Measurements from ENCODE around the gene CARMIL1. TPM values are rescaled to one million over a fixed set of nuclear protein-coding genes. Genes with fewer than 3 reads are reported as not detected.
A peak's percentile ranks its signal among the peaks of the same experiment; 100 is the strongest.
"Not testable (repeated sequence)": the region's sequence is repeated elsewhere in the genome, so short reads cannot be mapped to it uniquely, and the experiment has no call there.

The CARMIL1 gene
- polyA plus RNA-seq, 1 donor: 2.4 TPM

DNA sequence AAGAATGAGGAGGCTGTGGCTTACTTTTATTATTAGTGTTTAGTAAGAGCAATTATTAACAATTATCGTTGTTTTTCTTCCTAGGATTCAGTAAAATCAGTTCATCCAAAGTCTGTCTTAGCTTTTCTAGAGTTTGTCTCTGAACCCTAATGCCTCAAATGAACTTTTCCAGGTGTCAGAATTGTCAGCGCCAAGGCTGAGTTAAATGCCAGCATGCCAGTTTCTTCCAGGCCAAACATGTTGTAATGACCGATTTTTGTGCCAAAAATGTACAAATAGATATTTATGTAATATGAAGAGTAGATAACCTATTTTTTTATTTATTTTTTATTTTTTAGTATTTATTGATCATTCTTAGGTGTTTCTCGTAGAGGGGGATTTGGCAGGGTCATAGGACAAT, 306.1 kb downstream of the CARMIL1 start:
- no peak for DNase-seq

DNA sequence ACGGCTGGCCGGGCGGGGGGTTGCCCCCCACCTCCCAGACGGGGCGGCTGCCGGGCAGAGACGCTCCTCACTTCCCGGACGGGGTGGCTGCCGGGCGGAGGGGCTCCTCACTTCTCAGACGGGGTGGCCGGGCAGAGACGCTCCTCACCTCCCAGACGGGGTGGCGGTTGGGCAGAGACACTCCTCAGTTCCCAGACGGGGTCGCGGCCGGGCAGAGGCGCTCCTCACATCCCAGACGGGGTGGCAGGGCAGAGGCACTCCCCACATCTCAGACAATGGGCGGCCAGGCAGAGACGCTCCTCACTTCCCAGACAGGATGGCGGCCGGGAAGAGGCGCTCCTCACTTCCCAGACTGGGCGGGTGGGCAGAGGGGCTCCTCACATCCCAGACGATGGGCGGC, 306.9 kb downstream of the CARMIL1 start:
- DNase-seq: not testable (repeated sequence)

DNA sequence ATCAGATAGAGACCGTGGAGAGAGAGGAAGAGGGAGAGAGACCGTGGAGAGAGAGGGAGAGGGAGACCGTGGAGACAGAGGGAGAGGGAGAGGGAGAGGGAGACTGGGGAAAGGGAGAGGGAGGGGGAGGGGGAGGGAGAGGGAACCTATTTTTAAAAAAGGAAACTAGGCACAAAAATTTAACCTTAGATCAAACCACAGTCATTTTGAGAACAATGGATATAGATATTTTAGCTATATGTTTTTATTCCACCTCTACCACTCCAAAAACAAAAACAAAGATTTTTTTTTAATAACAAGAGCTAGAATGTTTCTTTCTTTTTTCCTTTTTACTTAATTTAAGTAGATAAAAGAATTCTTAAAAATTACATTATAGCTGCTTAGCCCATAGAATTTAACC, 307.8 kb downstream of the CARMIL1 start:
- no peak for DNase-seq

DNA sequence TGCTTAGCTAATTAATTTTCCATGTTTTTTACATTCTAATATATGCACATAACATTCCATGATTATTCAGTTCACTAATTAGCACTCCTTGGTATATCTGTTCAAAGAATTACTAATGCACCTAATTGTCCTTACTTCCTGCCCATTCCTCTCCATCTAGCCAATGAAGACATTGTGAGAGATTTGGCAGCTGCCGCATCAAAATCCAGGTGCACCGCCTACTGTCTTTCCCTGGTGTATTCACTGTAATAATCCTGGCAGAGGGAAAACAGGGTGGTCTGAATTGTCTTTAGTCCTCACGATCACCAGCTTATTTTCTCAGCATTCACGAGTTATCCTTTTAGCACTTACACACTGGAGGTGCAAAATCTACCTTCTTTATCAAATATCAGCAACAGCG, 311.8 kb downstream of the CARMIL1 start:
- DNase-seq: no peak

DNA sequence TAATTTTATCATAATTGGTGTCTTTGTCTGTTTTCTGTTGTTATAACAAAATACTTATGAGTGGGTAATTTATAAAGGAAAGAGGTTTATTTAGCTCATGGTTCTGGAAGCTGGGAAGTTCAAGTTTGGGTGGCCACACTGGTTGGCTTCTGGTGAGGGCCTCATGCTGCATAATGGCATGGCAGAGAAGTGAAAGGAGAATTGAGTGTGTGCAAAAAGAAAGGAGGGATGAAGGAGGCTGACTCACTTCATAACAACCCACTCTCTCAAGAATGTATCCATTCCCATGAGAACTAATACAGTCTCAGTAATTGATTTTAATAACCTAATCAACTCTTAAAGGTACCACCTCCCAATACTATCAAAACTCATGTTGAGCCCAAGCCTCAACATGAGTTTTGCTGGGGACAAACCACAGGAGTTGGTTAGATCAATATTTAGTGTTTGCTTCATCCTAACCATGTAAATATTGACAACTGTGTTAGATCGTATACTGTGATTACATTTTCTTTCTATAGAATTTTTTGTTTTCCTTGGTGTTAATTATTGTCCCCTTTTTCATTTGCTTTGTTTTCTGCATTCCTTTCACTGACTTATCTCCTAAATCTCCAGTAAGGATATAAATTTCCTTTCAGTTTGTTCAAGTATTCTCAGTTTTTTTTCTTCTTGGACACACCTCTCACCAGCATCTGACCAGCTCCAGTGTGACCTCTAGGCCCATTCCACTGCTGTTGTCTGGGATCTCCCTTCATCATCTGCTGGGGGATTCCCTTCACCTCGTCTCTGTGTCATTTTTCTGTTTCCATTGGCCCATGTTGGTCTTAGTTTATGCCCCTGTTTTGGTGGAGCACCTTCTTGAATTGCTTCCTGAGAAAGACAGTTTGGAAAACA, 318.0 kb downstream of the CARMIL1 start:
- no peak for DNase-seq

DNA sequence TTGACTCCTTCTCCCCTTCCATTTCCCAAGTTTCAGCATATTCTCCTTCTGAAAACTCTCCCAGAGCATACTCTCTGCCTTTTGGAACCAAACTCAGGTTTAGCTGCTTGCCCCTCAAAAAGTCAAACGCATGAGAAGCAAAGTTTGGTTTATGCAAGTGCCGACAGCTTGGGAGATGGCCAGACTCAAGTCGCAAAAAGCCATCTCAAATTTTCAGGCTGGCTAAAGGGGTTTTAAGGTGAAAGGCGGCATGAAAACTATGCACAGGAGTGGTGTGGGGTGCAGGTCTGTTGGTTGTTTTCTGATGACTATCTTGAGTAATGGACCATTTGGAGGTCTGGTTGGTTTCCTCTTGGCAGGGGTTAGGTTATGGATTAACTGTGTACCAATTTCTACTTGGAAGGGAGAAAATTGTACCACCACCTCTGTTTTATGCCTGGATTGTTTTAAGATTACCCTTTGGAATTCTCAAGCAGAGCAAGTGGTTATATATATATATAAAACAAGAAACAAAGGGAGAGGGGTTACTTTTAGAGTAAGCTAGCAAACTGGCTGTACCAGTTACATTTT, 320.4 kb downstream of the CARMIL1 start:
- DNase-seq: no peak

DNA sequence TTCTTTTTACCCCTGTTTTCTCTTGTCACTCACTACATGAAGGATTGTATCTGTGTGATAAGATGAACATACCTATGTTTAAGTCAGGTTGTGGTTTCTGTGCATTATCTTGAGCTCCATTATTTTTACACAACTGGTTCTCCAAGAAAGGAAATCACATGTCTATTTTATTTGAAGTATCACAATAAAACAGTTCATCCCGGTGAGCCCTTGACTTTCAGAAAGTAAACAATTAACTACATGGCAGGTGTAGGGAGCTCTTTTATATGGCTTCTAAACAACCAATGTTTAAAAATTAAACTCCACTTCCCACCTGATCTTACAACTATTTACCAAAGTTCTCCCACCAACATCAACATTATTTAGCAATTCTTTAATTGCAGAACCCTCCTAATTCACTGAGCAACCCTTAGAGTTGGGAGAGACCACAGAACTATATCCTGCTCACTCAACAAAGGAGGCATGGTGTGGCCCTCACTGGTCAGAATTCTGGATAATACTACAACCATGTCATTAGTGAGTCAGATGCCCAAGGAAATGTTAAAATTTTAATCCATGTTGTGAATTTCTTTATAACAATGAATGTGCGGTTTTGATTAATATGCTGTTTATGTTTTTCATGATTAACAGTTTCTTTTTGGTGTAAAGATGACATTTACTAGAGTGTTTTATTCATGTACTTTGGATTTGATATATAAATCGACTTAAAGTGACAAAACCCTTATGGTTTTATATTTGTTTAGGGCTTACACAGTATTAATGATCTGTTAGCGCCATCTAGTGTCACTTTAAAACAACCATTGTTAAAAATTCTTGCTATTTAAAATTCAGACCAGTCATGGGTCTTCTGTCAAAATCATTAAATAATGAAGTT, 322.9 kb downstream of the CARMIL1 start:
- peak; percentile 47 for DNase-seq

DNA sequence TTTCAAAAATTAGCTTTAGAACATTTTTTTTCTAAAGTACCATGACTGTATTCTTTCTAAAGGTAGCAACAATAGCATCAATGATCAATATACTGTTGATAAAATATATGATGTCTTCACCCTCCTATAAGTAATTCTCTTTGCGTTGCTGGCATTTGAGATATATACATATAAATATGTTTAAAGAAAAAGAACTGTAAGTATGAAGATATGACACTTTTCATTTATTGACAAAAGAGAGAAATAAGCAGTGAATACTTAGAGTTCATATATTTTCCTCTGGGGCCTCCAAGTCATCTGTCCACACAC, 323.5 kb downstream of the CARMIL1 start:
- no peak for DNase-seq

DNA sequence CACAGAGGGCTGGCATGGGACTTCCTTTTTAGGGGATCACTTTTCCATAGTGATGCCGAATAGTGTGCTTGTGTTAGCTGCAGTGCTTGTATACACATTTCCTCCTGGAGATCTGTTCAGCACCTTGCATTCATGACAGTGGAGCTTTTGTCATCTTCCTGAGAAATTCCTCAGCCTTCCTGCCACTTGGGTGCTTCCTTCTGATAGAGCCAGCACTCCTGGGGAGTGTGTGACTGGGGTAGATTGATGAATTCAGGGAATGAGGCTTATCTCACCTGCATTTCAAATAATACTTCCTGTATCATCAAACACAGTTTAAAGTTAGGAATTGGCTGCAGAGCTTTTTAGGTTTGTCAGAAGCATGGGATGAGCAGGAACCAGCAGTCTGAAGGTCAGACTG, 324.1 kb downstream of the CARMIL1 start:
- DNase-seq: no peak

DNA sequence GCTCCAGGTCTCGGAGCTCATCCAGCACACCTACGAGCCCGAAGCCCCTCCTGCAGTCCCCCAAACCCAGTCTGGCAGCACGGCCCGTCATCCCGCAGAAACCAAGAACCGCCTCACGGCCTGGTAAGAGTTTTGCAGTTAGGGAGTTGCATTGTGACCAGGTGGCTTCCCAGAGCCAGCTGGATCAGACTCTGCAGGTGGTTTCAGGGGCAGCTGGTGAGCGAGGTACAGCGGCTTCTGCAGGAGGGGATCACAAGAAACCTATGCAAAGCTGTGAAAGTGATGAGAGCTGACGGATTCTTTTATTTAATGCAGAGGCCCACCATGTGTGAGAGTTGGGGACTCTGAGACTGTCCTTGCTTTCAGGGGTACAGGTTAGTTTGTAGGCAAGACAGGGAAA, 327.0 kb downstream of the CARMIL1 start:
- no peak for DNase-seq

DNA sequence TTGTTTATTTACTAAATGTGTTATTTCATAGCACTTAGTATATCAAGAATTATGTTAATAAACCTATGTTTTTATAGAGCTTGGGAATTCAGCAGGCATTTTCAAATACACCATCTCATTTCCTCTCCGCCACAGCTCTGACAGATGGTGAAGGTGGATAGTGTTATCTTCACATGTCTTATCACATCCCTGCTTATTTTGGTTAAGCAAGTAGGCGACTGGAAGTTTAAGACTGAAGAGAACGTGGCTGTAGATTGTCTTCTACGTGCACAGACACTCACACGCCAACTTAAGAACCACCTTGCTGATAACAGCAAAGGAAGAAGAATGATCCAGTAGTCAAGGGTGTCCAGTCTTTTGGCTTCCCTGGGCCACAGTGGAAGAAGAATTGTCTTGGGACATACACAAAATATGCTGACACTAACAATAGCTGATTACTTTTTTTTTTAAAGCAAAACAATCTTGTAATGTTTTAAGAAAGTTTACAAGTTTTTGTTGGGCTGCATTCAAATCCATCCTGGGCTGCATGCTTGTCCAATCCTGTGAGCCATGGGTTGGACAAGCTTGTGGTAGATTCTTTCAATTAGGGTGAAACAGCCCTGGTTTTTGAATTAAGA, 329.5 kb downstream of the CARMIL1 start:
- DNase-seq: no peak

DNA sequence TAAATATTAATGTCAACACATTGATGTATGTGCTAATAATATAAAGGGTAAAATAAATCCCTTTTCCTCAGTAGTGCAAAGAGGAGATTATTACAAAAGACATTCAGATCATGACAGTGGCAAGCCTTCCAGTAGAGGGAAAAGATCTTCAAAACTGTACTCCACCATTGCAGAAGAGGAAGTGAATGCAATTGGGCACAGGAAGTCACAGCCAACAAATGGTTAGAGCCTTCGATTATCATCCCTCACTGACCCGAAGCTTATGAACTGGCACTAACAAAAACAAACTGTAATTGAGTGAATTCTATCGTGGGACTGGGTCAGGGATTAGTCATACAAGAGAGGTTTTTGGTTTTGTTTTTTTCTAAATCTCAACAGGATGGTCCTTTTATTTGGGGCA, 333.5 kb downstream of the CARMIL1 start:
- DNase-seq: no peak

DNA sequence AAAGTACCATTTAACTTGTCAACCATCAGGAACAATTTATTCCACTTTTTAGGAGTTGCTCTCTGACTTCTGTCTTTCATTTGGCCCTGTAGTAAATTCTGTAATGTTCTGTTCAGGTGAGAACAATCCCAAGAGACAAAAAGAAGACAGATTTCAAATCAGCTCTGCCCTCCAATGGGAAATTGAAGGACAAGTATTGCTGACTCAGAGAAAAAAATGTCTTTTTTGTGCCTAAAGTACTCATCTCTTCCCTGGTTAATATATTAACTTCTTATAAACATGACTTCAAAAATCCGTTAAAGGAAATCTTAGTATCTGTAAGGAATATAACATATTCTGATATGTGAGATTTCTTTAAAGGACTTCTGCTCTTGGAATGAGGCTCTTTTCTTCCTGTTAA, 334.2 kb downstream of the CARMIL1 start:
- no peak for DNase-seq

DNA sequence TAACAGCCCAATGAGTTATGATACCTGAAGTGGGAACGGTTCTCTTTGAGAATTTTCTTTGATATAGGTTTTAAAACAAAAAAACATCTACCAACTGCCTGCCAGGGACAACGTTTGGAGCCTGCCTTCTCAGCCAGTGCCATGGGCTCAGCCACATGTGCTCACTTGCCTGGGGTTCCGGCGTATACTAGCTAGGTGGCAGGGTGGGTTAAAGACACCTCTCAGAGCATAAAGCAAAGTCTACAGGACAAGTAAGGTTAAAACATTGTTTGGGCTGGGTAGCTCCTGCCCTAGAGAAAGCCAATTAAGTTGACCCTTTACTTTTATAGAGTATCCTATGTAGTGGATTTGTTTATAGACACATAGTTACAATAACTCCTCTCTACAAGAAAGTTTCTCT, 334.9 kb downstream of the CARMIL1 start:
- DNase-seq: no peak

DNA sequence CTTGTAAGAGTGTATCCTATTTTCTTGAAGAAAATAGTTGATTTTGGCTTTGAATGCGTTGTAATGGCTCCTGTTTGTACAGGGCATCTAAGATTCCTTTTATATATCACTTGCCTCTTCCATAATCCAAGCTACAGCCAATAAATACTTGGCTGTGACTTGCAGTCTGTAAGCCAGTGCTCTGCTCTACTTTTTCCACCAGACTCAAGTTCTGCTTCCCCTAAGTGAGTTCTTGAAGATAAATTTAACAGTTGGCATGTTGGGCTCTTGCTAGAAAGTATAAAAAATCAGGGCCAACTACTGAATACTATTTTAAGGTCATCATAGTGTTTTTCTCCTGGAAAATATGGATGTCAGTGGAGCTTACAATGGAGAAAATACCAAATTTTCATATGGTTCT, 336.3 kb downstream of the CARMIL1 start:
- DNase-seq: peak; percentile 11

DNA sequence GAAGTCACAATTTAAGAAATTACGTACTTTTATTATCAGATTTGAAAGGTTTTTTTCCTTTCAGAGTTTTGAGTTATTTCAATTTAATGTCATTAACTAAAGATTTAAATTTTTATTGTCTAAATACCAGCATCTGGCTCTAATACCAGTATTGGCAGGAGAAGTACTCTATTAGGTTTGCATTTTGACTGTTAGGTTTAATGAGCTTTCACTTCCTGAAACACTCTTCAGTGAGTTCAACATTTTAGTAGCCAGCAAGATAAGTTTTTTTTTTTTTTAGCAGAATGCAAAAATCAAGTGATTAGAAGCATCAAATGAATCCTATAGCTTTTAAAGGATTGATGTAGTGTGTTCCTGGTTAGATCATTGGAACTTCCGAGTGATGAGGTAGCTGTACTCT, 338.8 kb downstream of the CARMIL1 start:
- no peak for DNase-seq

DNA sequence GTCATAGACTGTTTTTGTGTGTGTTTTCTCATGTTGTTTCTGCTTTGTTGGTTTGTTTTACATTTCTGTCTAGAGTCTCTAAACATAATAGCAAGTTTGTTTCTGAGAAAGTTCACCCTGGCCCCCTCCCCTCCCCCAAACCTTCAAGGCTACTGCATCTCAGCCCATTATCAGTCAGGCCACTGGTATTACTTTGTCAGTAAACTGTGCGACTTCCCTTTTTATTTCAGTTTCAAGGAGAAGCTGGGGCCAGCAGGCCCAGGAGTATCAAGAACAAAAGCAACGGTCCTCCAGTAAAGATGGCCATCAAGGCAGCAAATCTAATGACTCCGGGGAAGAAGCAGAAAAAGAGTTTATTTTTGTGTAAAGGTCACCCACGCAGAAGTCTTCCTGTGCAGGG, 340.0 kb downstream of the CARMIL1 start:
- DNase-seq: no peak

DNA sequence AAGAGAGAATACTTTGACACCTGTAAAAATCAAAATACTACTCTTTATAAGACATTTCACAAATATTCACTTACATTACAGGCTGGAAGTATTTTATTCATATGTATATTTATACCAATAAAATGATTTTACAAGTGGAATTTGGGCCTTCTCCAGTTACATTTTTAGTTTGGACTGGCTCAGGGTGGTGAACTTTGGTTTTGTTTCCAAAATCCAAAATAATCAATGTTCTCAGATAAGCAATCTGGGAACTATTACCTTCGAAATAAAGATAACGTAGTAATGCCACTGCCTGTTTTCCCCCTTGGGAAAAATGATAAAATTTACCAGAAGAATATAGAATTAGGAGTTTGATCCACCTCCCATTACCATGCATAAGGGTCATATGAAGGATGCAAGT, 341.2 kb downstream of the CARMIL1 start:
- DNase-seq: no peak

DNA sequence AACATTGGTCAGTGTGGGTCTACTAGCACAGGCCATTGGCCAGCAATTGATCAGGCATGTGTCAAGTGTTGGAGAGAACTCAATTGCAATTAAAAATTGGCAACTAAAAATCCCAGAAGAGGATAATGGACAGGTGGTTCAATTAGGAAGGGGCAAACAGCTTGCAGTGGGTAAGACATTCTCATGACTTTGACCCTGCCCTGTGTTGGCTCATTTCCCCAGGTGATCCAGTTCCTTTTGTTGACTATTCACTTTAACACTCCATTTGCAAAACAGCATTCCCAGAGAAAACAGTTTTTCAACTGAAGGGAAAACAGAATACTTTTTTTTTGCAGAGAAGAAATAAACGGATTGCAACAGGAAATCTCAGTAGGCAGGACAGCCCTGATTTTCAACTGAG, 343.9 kb downstream of the CARMIL1 start:
- no peak for DNase-seq

DNA sequence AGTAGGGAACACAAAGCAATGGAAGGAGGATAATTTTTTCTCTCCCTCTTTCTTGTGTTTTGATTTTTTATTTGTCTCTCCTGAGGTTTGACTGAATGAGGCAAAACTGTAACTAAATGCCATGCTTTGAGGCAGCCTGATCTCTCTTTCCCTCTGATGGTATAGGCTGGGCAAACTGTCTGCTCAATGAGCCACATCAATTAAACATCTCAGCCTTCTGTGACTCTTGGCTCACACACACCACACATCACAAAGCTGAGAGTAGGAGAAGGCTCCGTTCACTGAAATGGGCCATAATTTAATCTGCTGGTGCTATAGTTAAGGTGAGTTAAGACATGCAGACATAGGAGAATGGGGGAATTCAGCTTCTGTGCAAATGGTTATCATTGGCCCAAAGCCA, 344.7 kb downstream of the CARMIL1 start:
- no peak for DNase-seq

DNA sequence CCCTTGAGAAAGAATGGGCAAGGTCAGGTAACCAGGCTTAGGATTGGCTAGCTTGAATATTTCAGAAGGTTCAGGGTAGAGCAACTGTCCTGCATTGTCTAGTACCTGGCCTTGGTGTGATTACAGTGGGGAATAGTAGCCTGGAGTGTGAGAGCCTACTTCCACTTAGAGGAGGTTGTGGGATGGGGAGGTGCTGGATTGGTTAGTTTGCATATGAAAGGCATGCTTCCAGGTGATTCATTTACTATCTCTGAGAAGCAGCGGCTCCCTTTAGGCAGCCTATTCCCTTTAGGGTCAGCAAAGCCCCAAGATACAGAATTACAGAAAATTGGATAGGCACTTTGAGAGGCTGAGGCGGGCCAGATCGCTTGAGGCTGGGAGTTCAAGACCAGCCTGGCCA, 347.8 kb downstream of the CARMIL1 start:
- no peak for DNase-seq

DNA sequence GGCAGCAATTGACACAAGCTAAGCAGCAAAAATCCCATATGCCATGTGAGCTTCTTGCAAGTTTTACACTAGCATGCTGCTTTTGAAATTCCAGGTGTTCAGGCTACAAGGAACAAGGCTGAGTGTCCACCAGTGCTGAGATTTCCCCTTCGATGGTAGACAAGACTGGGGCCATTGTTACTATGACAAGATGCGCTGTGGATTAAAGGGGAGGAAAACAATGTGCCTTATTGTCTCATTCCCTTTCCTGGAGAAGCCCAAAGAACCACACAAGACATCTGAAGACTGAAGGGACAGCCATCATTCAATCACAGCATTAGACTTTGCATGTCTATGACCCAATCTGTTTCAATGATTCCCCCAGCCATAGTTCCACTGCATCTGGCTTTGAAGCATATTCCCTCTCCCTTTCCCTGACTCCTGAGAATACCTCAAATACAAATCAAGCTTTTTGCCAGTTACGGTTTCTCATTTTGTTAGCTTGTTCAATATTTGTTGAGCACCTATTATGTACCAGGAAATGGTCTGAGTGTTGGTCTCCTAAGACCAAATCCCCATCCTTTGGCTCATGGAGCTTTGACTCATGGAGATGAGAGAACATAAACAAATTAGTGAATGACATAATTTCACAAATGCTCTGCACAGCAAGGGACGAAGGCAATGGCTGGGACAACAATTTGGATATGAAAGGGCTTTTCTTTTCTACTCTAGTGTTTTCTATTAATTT, 349.5 kb downstream of the CARMIL1 start:
- no peak for DNase-seq

DNA sequence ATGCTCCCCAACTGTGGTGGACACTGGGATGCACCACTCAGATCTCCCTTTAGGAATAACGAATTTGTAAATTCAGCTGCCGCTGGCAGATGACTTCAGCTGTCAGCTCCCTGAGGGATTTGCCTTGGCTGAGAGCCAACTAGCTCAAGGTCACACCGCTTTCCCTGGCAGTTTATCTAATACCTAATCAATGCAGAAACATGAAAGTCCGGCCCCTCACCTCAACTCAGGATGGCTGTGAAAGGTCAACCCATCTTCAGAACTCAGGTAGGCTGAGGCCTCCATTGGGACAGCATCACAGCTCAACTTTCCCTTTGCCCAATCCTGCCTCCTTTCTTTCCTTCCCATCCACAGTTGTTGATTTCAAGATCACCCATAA, 350.0 kb downstream of the CARMIL1 start:
- DNase-seq: no peak

All from hindlimb muscle (tissue), 1 donor.